Ammon's horn (tissue), 1 donor: Measurements from ENCODE around the gene N4BP2L1.

Experiments used
- DNase-seq: peaks from one replicate; pipeline ENCODE4 v3.0.0-alpha.2; 2016; ENCODE audit warnings: low spot score

N4BP2L1 gene

GRCh38 chr13:32427852-32428580 is at the start of gene N4BP2L1:
Gene N4BP2L1 (minus strand): TSS chr13:32428130. CDS start chr13:32428082, 48 bp downstream.
- DNase-seq: peak; percentile 84

GRCh38 chr13:32476892-32477291 is 49.0 kb upstream of the N4BP2L1 start:
- DNase-seq: no peak

GRCh38 chr13:32476021-32476731 is 48.2 kb upstream of the N4BP2L1 start:
- no peak for DNase-seq

- DNase-seq: no peak
Measured at GRCh38 chr13:32474999-32475792, 47.3 kb upstream of the N4BP2L1 start.

GRCh38 chr13:32473650-32474049 is 45.7 kb upstream of the N4BP2L1 start:
- DNase-seq: no peak

GRCh38 chr13:32472194-32472621 is 44.3 kb upstream of the N4BP2L1 start:
- DNase-seq: no peak

GRCh38 chr13:32471187-32471922 is 43.4 kb upstream of the N4BP2L1 start:
- DNase-seq: peak; percentile 84

- DNase-seq: no peak
Measured at GRCh38 chr13:32468502-32469142, 40.7 kb upstream of the N4BP2L1 start.

- no peak for DNase-seq
Measured at GRCh38 chr13:32456591-32456990, 28.7 kb upstream of the N4BP2L1 start.

GRCh38 chr13:32455594-32455903 is 27.6 kb upstream of the N4BP2L1 start:
- DNase-seq: no peak

- DNase-seq: no peak
Measured at GRCh38 chr13:32454886-32455593, 27.1 kb upstream of the N4BP2L1 start.

- DNase-seq: no peak
Measured at GRCh38 chr13:32453981-32454380, 26.1 kb upstream of the N4BP2L1 start.

- DNase-seq: peak; percentile 41
Measured at GRCh38 chr13:32448972-32449371, 21.0 kb upstream of the N4BP2L1 start.

GRCh38 chr13:32447894-32448623 is 20.1 kb upstream of the N4BP2L1 start:
- DNase-seq: no peak

GRCh38 chr13:32446773-32447465 is 19.0 kb upstream of the N4BP2L1 start:
- no peak for DNase-seq

GRCh38 chr13:32446220-32446619 is 18.3 kb upstream of the N4BP2L1 start:
- no peak for DNase-seq

GRCh38 chr13:32445461-32445860 is 17.5 kb upstream of the N4BP2L1 start:
- no peak for DNase-seq

- DNase-seq: peak; percentile 67
Measured at GRCh38 chr13:32443111-32443510, 15.2 kb upstream of the N4BP2L1 start.

- DNase-seq: no peak
Measured at GRCh38 chr13:32438871-32439270, 10.9 kb upstream of the N4BP2L1 start.

- DNase-seq: no peak
Measured at GRCh38 chr13:32432856-32433255, 4.9 kb upstream of the N4BP2L1 start.
